Natural killer cell (primary cell): ENCODE results near the gene BTNL3. TPM values are rescaled to one million over a fixed set of nuclear protein-coding genes. Genes with fewer than 3 reads are reported as not detected.

ENCODE experiments used
- ATAC-seq, 3 donors: fragments of 150-1000 bp in 2 of 3; fragments of 200-7000 bp in 1 of 3; cut with Tn5 transposase; 1 replicate in 1 of 3; 2 replicates in 2 of 3; pipeline ENCODE4 v1.10.0; 2021; ENCODE audit warnings: mild to moderate bottlenecking in 2 of 3, moderate library complexity in 2 of 3
- DNase-seq, 2 donors: peaks; one replicate each; pipeline versions ENCODE4 v3.0.0 to v3.0.0-alpha.2; 2013 to 2021; ENCODE audit warnings: mixed read lengths in 1 of 2
- H3K27ac ChIP-seq: one replicate; pipeline ENCODE4 v1.5.1; 2013; ENCODE audit warnings: mild to moderate bottlenecking, low read length
- H3K27me3 ChIP-seq: one replicate; pipeline ENCODE4 v1.6.1; 2013; ENCODE audit warnings: low read length; ENCODE audit not compliant: control insufficient read depth, insufficient read depth
- H3K36me3 ChIP-seq: one replicate; pipeline ENCODE4 v1.6.1; 2013; ENCODE audit warnings: low read length; ENCODE audit not compliant: control insufficient read depth, insufficient read depth
- H3K4me1 ChIP-seq: one replicate; pipeline ENCODE4 v1.6.1; 2013; ENCODE audit warnings: low read length; ENCODE audit not compliant: control insufficient read depth, insufficient read depth
- H3K4me3 ChIP-seq: one replicate; pipeline ENCODE4 v1.5.1; 2013; ENCODE audit warnings: low read length
- H3K9me3 ChIP-seq: one replicate; pipeline ENCODE4 v1.6.1; 2013; ENCODE audit warnings: low read length; ENCODE audit not compliant: control insufficient read depth, insufficient read depth
- H3K27ac Mint-ChIP-seq, 2 donors: one replicate each; pipeline ENCODE4 v1.8.0; 2022; ENCODE audit warnings: mild to moderate bottlenecking in 2 of 2, mixed read lengths in 2 of 2, moderate library complexity in 1 of 2
- H3K27me3 Mint-ChIP-seq, 2 donors: one replicate each; pipeline ENCODE4 v1.8.0; 2022; ENCODE audit warnings: low read depth in 2 of 2, mixed read lengths in 2 of 2
- H3K36me3 Mint-ChIP-seq: one replicate; pipeline ENCODE4 v1.8.0; 2022; ENCODE audit warnings: mixed read lengths
- H3K4me1 Mint-ChIP-seq, 2 donors: one replicate each; pipeline ENCODE4 v1.8.0; 2022; ENCODE audit warnings: mixed read lengths in 2 of 2
- H3K4me3 Mint-ChIP-seq: one replicate; pipeline ENCODE4 v1.8.0; 2022; ENCODE audit warnings: mild to moderate bottlenecking, moderate library complexity, mixed read lengths
- H3K9me3 Mint-ChIP-seq, 2 donors: one replicate each; pipeline ENCODE4 v1.8.0; 2022; ENCODE audit warnings: mixed read lengths in 2 of 2
- CTCF ChIP-seq: fragments of 200-600 bp; IDR thresholded peaks from one replicate; pipeline ENCODE4 v1.8.0; 2022; ENCODE audit warnings: antibody characterized with exemption
- WGBS: methylation state at CpG from one replicate; pipeline ENCODE4 v1.1.7; 2013; ENCODE audit warnings: missing lambda C conversion rate; ENCODE audit not compliant: insufficient coverage; 5-methylcytosine and 5-hydroxymethylcytosine counted together
- intact Hi-C: fragments of 100-400 bp; cut with micrococcal nuclease; formaldehyde crosslinking; loops from one replicate; pipeline ENCODE4 v1.14.2; 2022
- total RNA-seq, 4 donors: library from RNA; stranded (reverse); fragments of 120-200 nt in 1 of 4; gene quantifications; one replicate each; pipeline versions ENCODE4 v1.2.3 to v1.2.4, GENCODE V29; 2013 to 2022

Gene BTNL3
- total RNA-seq = not detected
- total RNA-seq (2013) = not detected

GRCh38 chr5:180988592-180988991 lies at the start of gene BTNL3:
Gene BTNL3, plus strand, starts transcription at chr5:180988846. Its CDS starts 183 bp downstream, at chr5:180989029.
- Mint-ChIP-seq H3K36me3 (no peaks in the 10 kb centered on the region), H3K4me1 (no peaks in the 10 kb centered on the region), H3K27ac (no peak within 1 kb of the TSS), H3K4me3 (no peak within 1 kb of the TSS), H3K27me3 (peaks cover 0 to 28% of the 10 kb centered on the region in 2 donors), H3K9me3 (no peaks in the 10 kb centered on the region)
- no peak for TF ChIP-seq CTCF
- no peak for DNase-seq
- Histone ChIP-seq H3K36me3 (no peaks in the 10 kb centered on the region), H3K4me1 (no peaks in the 10 kb centered on the region), H3K27ac (no peak within 1 kb of the TSS), H3K27me3 (no peaks in the 10 kb centered on the region), H3K9me3 (no peaks in the 10 kb centered on the region), H3K4me3 (no peak within 1 kb of the TSS)
- WGBS = 88% methylated on average over 5 of the region's 5 CpGs
- no peak for ATAC-seq
- intact Hi-C loops = no loop called here

GRCh38 chr5:180950291-180950949 lies 38.2 kb upstream of the BTNL3 start:
- DNase-seq = no peak
- no peak overlapping the region for H3K27ac Mint-ChIP-seq
- intact Hi-C loops = no loop called here

GRCh38 chr5:180959661-180960060 lies 29.0 kb upstream of the BTNL3 start:
- Histone ChIP-seq H3K9me3 (no peaks in the 10 kb centered on the region), H3K27me3 (no peaks in the 10 kb centered on the region), H3K27ac (no peak overlapping the region), H3K4me3 (no peak overlapping the region), H3K36me3 (no peaks in the 10 kb centered on the region), H3K4me1 (no peaks in the 10 kb centered on the region)
- intact Hi-C loops = no loop called here
- H3K27ac Mint-ChIP-seq = no peak overlapping the region
- no peak for DNase-seq
- no peak for TF ChIP-seq CTCF
- H3K27me3 Mint-ChIP-seq = peaks cover 0 to 8% of the 10 kb centered on the region in 2 donors
- no peaks in the 10 kb centered on the region for H3K9me3 Mint-ChIP-seq
- peaks cover 0 to 5% of the 10 kb centered on the region in 2 donors for H3K4me1 Mint-ChIP-seq
- no peaks in the 10 kb centered on the region for H3K36me3 Mint-ChIP-seq
- ATAC-seq = no peak
- 85% methylated on average over 5 of the region's 5 CpGs for WGBS
- H3K4me3 Mint-ChIP-seq = no peak overlapping the region

More at GRCh38 chr5:180950291-180950949, 38.2 kb upstream of the BTNL3 start:
- WGBS = 71% methylated on average over 5 of the region's 6 CpGs
- Mint-ChIP-seq H3K4me3 (no peak overlapping the region), H3K4me1 (no peaks in the 10 kb centered on the region), H3K36me3 (no peaks in the 10 kb centered on the region), H3K9me3 (no peaks in the 10 kb centered on the region), H3K27me3 (peaks cover 0 to 5% of the 10 kb centered on the region in 2 donors)
- no peak overlapping the region for H3K4me3 ChIP-seq
- ATAC-seq = no peak
- TF ChIP-seq CTCF = no peak
- no peaks in the 10 kb centered on the region for H3K36me3 ChIP-seq
- H3K27ac ChIP-seq = no peak overlapping the region
- H3K4me1 ChIP-seq = no peaks in the 10 kb centered on the region
- H3K9me3 ChIP-seq = no peaks in the 10 kb centered on the region
- H3K27me3 ChIP-seq = no peaks in the 10 kb centered on the region

GRCh38 chr5:180960209-180960608 lies 28.4 kb upstream of the BTNL3 start:
- no peak overlapping the region for H3K27ac ChIP-seq
- no peaks in the 10 kb centered on the region for H3K36me3 ChIP-seq
- no peak for TF ChIP-seq CTCF
- no peaks in the 10 kb centered on the region for H3K4me1 ChIP-seq
- intact Hi-C loops = no loop called here
- ATAC-seq = no peak
- H3K4me3 ChIP-seq = no peak overlapping the region
- H3K9me3 Mint-ChIP-seq = no peaks in the 10 kb centered on the region
- H3K4me3 Mint-ChIP-seq = no peak overlapping the region
- H3K9me3 ChIP-seq = no peaks in the 10 kb centered on the region
- 0% methylated on average over 3 of the region's 3 CpGs for WGBS
- no peaks in the 10 kb centered on the region for H3K27me3 ChIP-seq
- no peak overlapping the region for H3K27ac Mint-ChIP-seq
- peaks cover 0 to 6% of the 10 kb centered on the region in 2 donors for H3K27me3 Mint-ChIP-seq
- peaks cover 0 to 5% of the 10 kb centered on the region in 2 donors for H3K4me1 Mint-ChIP-seq
- H3K36me3 Mint-ChIP-seq = no peaks in the 10 kb centered on the region
- no peak for DNase-seq
